Liver (tissue), 3 donors: ENCODE results near the gene MIF4GD.

Experiments used
- HNF4G ChIP-seq: IDR thresholded peaks from 2 replicates; pipeline ENCODE4 v1.6.1; 2016; ENCODE audit warnings: antibody characterized with exemption
- JUND ChIP-seq, 2 donors: IDR thresholded peaks; 2 replicates each; pipeline ENCODE4 v1.6.1; 2016; ENCODE audit warnings: antibody characterized with exemption in 2 of 2
- REST ChIP-seq: IDR thresholded peaks from 2 replicates; pipeline ENCODE4 v1.6.1; 2016; ENCODE audit warnings: antibody characterized with exemption, mild to moderate bottlenecking
- SP1 ChIP-seq: IDR thresholded peaks from 2 replicates; pipeline ENCODE4 v1.6.1; 2018; ENCODE audit warnings: antibody characterized with exemption, mild to moderate bottlenecking
- TAF1 ChIP-seq: conservative IDR thresholded peaks from 2 replicates; pipeline ENCODE4 v1.6.1; 2016; ENCODE audit warnings: antibody characterized with exemption, mild to moderate bottlenecking
- YY1 ChIP-seq: IDR thresholded peaks from 2 replicates; pipeline ENCODE4 v1.6.1; 2016; ENCODE audit warnings: antibody characterized with exemption, mild to moderate bottlenecking
- TF ChIP-seq, protein P1 (sequence below): fragments of 150-350 bp; IDR thresholded peaks from 2 replicates; pipeline ENCODE4 v1.5.1; 2017; ENCODE audit warnings: improper control_type of control experiment, low read depth, low read length; ENCODE audit not compliant: missing input control
- TF ChIP-seq, protein P2 (sequence below): IDR thresholded peaks from 2 replicates; pipeline ENCODE4 v1.6.1; 2016; ENCODE audit warnings: antibody characterized with exemption
- TF ChIP-seq, protein P3 (sequence below): IDR thresholded peaks from 2 replicates; pipeline ENCODE4 v1.6.1; 2016; ENCODE audit warnings: antibody characterized with exemption
- donor health status: healthy.
- donor health status: healthy.

GRCh38 chr17:75218131-75218530 is 52.9 kb downstream of the MIF4GD start:
- TF ChIP-seq, protein P1, sequence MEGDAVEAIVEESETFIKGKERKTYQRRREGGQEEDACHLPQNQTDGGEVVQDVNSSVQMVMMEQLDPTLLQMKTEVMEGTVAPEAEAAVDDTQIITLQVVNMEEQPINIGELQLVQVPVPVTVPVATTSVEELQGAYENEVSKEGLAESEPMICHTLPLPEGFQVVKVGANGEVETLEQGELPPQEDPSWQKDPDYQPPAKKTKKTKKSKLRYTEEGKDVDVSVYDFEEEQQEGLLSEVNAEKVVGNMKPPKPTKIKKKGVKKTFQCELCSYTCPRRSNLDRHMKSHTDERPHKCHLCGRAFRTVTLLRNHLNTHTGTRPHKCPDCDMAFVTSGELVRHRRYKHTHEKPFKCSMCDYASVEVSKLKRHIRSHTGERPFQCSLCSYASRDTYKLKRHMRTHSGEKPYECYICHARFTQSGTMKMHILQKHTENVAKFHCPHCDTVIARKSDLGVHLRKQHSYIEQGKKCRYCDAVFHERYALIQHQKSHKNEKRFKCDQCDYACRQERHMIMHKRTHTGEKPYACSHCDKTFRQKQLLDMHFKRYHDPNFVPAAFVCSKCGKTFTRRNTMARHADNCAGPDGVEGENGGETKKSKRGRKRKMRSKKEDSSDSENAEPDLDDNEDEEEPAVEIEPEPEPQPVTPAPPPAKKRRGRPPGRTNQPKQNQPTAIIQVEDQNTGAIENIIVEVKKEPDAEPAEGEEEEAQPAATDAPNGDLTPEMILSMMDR: no peak
- TF ChIP-seq, protein P2, sequence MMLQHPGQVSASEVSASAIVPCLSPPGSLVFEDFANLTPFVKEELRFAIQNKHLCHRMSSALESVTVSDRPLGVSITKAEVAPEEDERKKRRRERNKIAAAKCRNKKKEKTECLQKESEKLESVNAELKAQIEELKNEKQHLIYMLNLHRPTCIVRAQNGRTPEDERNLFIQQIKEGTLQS: no peak
- TF ChIP-seq, protein P3, sequence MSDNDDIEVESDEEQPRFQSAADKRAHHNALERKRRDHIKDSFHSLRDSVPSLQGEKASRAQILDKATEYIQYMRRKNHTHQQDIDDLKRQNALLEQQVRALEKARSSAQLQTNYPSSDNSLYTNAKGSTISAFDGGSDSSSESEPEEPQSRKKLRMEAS: no peak
- TF ChIP-seq JUND (IDR thresholded peaks at IDR 0.05) (no peak), TAF1 (no peak), REST (no peak), HNF4G (no peak), SP1 (no peak), YY1 (no peak)
